ENCODE measurements around the gene SETD2. TPM values are rescaled to one million over a fixed set of nuclear protein-coding genes. Genes with fewer than 3 reads are reported as not detected.

Gene SETD2
- total RNA-seq, 1 experiment from 2014 or later: 24.1 TPM

GRCh38 chr3:47204875-47205274 is 41.0 kb upstream of the SETD2 start:
- Histone ChIP-seq H3K79me2 (ENCODE audit: low read length) (no peaks in the 10 kb centered on the region), H3F3A (ENCODE audit: low read length, unreplicated experiment) (no peaks in the 10 kb centered on the region), H2AFZ (ENCODE audit: low read length) (no peak overlapping the region), H3K9ac (ENCODE audit: low read length) (no peak overlapping the region), H4K20me1 (ENCODE audit: low read length) (no peaks in the 10 kb centered on the region), H3K4me1 (ENCODE audit: insufficient read depth, low read length) (no peaks in the 10 kb centered on the region), H3K9me2 (replicated peaks; ENCODE audit: low read length) (no peaks in the 10 kb centered on the region), H3K4me3 (ENCODE audit: low read length) (no peak overlapping the region), H3K27me3 (ENCODE audit: low read length) (no peaks in the 10 kb centered on the region), H3K9me3 (ENCODE audit: low read length) (no peaks in the 10 kb centered on the region), H3K27ac (ENCODE audit: low read length) (no peak overlapping the region), H3K4me2 (ENCODE audit: low read length) (no peak overlapping the region), H3K36me3 (ENCODE audit: low read depth, low read length) (no peaks in the 10 kb centered on the region)
- DNase-seq (no peak), ATAC-seq (no peak)
- ChIA-PET CTCF (no interaction called here), POLR2A (ENCODE audit: unreplicated experiment) (no interaction called here)
- no peak for TF ChIP-seq EZH2 (IDR thresholded peaks at IDR 0.05; ENCODE audit: low read length, unreplicated experiment)
- TF ChIP-seq, protein P1, sequence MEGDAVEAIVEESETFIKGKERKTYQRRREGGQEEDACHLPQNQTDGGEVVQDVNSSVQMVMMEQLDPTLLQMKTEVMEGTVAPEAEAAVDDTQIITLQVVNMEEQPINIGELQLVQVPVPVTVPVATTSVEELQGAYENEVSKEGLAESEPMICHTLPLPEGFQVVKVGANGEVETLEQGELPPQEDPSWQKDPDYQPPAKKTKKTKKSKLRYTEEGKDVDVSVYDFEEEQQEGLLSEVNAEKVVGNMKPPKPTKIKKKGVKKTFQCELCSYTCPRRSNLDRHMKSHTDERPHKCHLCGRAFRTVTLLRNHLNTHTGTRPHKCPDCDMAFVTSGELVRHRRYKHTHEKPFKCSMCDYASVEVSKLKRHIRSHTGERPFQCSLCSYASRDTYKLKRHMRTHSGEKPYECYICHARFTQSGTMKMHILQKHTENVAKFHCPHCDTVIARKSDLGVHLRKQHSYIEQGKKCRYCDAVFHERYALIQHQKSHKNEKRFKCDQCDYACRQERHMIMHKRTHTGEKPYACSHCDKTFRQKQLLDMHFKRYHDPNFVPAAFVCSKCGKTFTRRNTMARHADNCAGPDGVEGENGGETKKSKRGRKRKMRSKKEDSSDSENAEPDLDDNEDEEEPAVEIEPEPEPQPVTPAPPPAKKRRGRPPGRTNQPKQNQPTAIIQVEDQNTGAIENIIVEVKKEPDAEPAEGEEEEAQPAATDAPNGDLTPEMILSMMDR (conservative IDR thresholded peaks at IDR 0.05; ENCODE audit: low read depth, low read length): no peak
- no peak for TF ChIP-seq EZH2phosphoT487 (IDR thresholded peaks at IDR 0.05; ENCODE audit: borderline replicate concordance, low read length)
- BruUV-seq (replicated peaks): no TSS peak
- intact Hi-C loops (cut with micrococcal nuclease): no loop called here

- no peak overlapping the region for H3K4me2 ChIP-seq (ENCODE audit: low read length)
- H3K9me2 ChIP-seq (replicated peaks; ENCODE audit: low read length): no peaks in the 10 kb centered on the region
- no peak overlapping the region for H3K27ac ChIP-seq (ENCODE audit: low read length)
- ChIA-PET CTCF (interaction anchor here (0.7 kb wide), 1 partner anchor 119 kb away, joined by 3 read pairs; no protein-coding TSS in a partner anchor), POLR2A (ENCODE audit: unreplicated experiment) (no interaction called here)
- no peak for ATAC-seq
- TF ChIP-seq, protein P1 (conservative IDR thresholded peaks at IDR 0.05; ENCODE audit: low read depth, low read length): no peak
- no peak for TF ChIP-seq EZH2phosphoT487 (IDR thresholded peaks at IDR 0.05; ENCODE audit: borderline replicate concordance, low read length)
- H3K4me1 ChIP-seq (ENCODE audit: insufficient read depth, low read length): no peaks in the 10 kb centered on the region
- no peaks in the 10 kb centered on the region for H3K9me3 ChIP-seq (ENCODE audit: low read length)
- no peak for DNase-seq
- no peaks in the 10 kb centered on the region for H3K36me3 ChIP-seq (ENCODE audit: low read depth, low read length)
- no peak overlapping the region for H3K4me3 ChIP-seq (ENCODE audit: low read length)
- BruUV-seq (replicated peaks): no TSS peak
- no peaks in the 10 kb centered on the region for H3F3A ChIP-seq (ENCODE audit: low read length, unreplicated experiment)
- H3K79me2 ChIP-seq (ENCODE audit: low read length): no peaks in the 10 kb centered on the region
- intact Hi-C loops (cut with micrococcal nuclease): no loop called here
- H2AFZ ChIP-seq (ENCODE audit: low read length): no peak overlapping the region
- no peaks in the 10 kb centered on the region for H4K20me1 ChIP-seq (ENCODE audit: low read length)
- no peak overlapping the region for H3K9ac ChIP-seq (ENCODE audit: low read length)
- no peaks in the 10 kb centered on the region for H3K27me3 ChIP-seq (ENCODE audit: low read length)
Observed at GRCh38 chr3:47202542-47202941, 38.6 kb upstream of the SETD2 start.

- no peaks in the 10 kb centered on the region for H4K20me1 ChIP-seq (ENCODE audit: low read length)
- no peak overlapping the region for H3K4me3 ChIP-seq (ENCODE audit: low read length)
- no peaks in the 10 kb centered on the region for H3F3A ChIP-seq (ENCODE audit: low read length, unreplicated experiment)
- H3K4me2 ChIP-seq (ENCODE audit: low read length): no peak overlapping the region
- no peaks in the 10 kb centered on the region for H3K36me3 ChIP-seq (ENCODE audit: low read depth, low read length)
- DNase-seq (no peak), ATAC-seq (no peak)
- no peaks in the 10 kb centered on the region for H3K9me3 ChIP-seq (ENCODE audit: low read length)
- H3K27ac ChIP-seq (ENCODE audit: low read length): no peak overlapping the region
- H2AFZ ChIP-seq (ENCODE audit: low read length): no peak overlapping the region
- H3K9ac ChIP-seq (ENCODE audit: low read length): no peak overlapping the region
- no TSS peak for BruUV-seq (replicated peaks)
- H3K9me2 ChIP-seq (replicated peaks; ENCODE audit: low read length): no peaks in the 10 kb centered on the region
- intact Hi-C loops (cut with micrococcal nuclease): no loop called here
- H3K27me3 ChIP-seq (ENCODE audit: low read length): no peaks in the 10 kb centered on the region
- H3K4me1 ChIP-seq (ENCODE audit: insufficient read depth, low read length): no peaks in the 10 kb centered on the region
- TF ChIP-seq EZH2 (IDR thresholded peaks at IDR 0.05; ENCODE audit: low read length, unreplicated experiment): no peak
- TF ChIP-seq, protein P1 (conservative IDR thresholded peaks at IDR 0.05; ENCODE audit: low read depth, low read length): no peak
- no peak for TF ChIP-seq EZH2phosphoT487 (IDR thresholded peaks at IDR 0.05; ENCODE audit: borderline replicate concordance, low read length)
- POLR2A ChIA-PET (ENCODE audit: unreplicated experiment): no interaction called here
- no peaks in the 10 kb centered on the region for H3K79me2 ChIP-seq (ENCODE audit: low read length)
- CTCF ChIA-PET: no interaction called here
Observed at GRCh38 chr3:47197287-47197686, 33.4 kb upstream of the SETD2 start.
